HG03460 (cell line): ENCODE measurements around the gene OR51I2.
A peak's percentile ranks its signal among the peaks of the same experiment; 100 is the strongest.

Experiments used
- ATAC-seq: cut with Tn5 transposase; IDR thresholded peaks from one replicate; pipeline ENCODE4 v1.9.1; 2021; ENCODE audit not compliant: unreplicated experiment

OR51I2 gene

DNA sequence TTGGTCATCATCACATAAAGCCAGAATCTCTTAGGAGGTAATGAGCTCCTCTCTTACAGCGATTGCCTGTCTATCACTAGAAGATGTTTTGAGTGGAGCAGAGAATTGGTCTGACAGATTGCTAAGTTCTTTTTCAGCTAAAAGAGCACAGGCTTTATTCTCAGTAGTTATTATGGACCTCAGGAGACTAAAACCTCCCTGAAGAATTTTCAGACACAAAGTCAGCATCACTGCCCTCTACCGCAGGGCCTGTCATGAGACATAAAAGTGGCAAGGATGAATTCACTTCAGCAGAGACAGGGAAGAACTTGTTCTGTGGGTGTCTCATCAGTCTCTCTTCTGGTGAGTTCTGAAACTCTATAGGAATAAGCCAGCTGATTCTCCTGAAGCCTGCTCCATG is at the start of gene OR51I2:
TSS of gene OR51I2 (plus strand) at position 301 of the 400 bp plus-strand sequence. CDS start 4,166 bp downstream, outside the sequence.
- ATAC-seq, result no peak

GRCh38 chr11:5405173-5405572 is 44.0 kb upstream of the OR51I2 start:
- ATAC-seq, result no peak

DNA sequence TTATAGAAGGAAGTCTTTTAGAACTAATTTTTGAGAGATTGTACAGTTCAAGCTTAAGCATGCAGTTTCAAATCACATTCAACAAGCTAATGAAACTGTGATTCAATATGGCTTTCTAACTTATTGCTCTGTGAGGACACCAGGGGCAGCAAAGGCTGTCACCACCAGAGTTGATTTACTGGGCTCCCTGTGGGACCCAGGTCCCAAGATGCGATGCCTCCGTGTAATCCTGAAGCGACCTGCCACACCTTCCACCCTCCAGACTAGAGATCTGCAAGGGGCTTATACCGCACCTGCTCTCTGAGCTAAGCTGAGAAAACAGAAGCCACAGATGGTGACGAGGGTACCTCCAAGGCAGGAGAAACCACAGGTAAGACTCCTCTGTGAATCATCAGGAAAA is 28.1 kb upstream of the OR51I2 start:
- no peak for ATAC-seq

DNA sequence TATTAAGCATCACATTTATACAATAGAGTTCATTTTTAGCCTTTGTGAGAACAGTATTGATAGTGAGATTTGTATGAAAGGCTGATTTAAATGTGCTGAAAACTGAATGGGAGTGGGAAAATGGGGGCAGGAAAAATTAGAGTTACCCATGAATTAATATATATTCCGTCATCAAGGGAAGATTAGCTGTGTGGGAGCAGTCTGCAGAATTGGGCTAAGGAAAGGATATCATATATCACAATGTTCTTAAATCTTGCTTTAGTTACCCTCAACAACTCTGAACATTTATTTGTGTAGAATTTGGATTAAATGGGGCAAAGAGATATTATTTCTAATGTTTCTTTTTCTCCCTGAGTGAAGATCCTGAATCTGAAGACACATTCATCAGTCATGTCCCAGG is 27.3 kb upstream of the OR51I2 start, which contains the start of gene OR51Q1:
TSS of gene OR51Q1 (plus strand) at position 301 of the 400 bp plus-strand sequence. CDS start at position 391, 90 bp downstream.
- no peak for ATAC-seq

DNA sequence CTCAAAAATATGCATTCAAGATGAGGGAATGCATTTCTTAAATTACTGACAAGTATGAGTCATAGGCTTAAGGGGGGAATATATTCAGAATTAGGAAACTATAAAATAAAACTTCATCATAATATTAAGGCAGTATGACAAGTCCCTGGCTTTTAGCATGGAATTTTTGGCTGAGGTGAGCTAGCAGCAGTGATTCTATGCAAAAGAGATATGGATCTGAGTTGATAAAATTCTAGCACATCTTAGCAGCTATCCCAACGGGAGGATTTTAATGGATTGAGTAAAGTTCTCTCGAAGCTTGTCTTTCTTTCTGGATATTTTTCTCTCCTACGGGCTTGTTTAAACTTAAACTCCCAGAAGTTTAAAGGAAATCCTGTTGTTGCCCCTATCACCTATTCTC is 26.0 kb upstream of the OR51I2 start:
- ATAC-seq, result no peak

DNA sequence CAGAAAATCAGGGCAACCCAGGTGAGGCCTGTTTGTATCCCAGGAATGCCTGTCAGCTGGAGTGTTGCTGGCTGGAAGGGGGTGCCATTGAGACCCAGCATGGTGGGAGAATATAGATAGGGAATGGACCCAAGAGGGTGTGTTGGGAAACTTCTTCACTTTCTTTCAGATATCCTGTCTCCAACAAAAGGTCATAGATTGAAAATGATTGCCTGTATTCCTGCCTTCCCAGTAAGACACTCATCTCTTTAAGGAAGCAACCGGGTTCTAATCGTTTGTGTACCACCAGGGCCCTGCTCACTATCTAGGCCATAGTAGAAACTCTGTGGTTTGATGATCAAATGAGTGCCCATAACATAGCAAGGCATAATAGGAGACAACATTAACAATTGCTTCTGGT is 7.7 kb upstream of the OR51I2 start, which contains the start of gene OR51I1:
TSS of gene OR51I1 (minus strand) at position 101 of the 400 bp plus-strand sequence. CDS start at position 101, 0 bp downstream.
- ATAC-seq, result no peak

GRCh38 chr11:5443835-5444393 is 5.2 kb upstream of the OR51I2 start:
- ATAC-seq, result no peak

DNA sequence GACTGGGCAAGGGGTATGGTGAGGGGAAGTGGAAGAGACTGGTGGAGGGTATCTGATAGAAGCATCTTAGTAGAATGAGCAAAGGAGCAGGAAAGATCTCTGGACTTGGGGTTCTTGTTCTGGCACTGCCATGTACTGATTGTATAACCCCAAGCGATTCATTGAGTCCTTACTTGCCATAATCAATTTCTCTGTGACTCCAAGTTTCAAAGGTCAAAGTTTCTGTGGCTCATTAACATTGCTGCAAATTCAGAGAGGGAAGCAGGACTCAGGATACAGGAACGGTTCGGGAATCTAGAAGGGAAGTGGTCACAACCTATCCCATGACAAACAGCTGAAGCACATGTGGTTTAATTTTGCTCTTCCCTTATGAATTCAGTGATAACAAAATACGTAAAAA is 309 bp downstream of the OR51I2 start:
- no peak for ATAC-seq

- ATAC-seq, result no peak
Observed at GRCh38 chr11:5460983-5461621, 12.0 kb downstream of the OR51I2 start.

DNA sequence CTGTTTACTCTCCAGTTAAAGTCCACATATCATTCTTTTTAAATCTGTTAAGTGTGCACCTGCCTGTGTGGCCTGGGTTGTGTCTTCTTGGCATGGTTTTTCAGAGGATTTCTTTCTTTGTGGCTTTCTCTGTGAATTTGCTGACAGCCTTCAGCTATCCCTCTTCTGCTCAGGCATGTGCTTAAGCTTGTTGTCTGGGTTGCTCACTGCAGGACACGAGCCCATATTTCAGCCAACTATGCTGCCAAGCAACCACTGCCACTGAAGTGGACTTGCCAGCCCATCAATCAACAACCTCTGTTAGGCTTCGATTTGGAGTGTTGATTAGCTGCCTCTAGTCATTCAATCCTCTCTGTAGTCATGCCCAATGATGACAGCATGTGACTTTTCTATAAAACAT is 18.4 kb downstream of the OR51I2 start:
- no peak for ATAC-seq

- ATAC-seq, result no peak
Observed at GRCh38 chr11:5473921-5474320, 24.8 kb downstream of the OR51I2 start.

- peak; percentile 88 for ATAC-seq
Observed at GRCh38 chr11:5476186-5476819, 27.2 kb downstream of the OR51I2 start.

DNA sequence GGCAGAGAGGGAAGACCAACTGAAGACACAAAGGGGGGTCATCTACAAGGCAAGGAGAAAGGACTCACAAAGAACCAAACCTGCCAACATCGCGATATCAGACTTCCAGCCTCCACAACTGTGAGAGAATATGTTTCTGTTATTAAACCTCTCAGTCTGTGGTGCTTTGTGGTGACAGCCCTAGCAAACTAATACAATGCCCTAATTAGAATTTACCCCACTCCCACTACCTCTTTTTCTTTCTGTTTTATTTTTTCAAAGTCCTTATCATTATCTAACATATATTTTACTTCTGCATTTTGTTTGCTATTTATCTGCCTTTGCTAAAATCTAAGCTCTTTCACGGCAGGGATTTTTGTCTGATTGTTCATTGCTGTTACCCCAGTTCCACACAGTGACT is 36.9 kb downstream of the OR51I2 start:
- ATAC-seq, result no peak

- ATAC-seq, result no peak
Observed at GRCh38 chr11:5486421-5486820, 37.3 kb downstream of the OR51I2 start.

DNA sequence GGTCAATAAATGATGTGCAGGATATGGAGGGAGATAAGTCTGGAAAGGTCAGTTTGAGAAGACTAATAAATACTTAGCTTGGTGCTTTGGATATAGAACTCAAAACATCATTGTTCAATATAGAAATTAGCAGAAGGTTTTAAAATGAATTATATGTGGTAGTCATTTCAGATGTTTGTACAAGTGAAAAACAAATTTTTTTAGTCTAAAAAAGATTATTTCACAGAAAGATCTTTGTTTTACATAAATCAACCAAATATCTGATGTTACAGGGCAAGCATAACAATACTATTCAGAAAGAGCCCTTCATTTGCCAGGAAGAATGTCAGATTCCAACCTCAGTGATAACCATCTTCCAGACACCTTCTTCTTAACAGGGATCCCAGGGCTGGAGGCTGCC is 39.3 kb downstream of the OR51I2 start, which contains the start of gene OR52D1:
TSS of gene OR52D1 (plus strand) at position 301 of the 400 bp plus-strand sequence. CDS start at position 323, 22 bp downstream.
- no peak for ATAC-seq

DNA sequence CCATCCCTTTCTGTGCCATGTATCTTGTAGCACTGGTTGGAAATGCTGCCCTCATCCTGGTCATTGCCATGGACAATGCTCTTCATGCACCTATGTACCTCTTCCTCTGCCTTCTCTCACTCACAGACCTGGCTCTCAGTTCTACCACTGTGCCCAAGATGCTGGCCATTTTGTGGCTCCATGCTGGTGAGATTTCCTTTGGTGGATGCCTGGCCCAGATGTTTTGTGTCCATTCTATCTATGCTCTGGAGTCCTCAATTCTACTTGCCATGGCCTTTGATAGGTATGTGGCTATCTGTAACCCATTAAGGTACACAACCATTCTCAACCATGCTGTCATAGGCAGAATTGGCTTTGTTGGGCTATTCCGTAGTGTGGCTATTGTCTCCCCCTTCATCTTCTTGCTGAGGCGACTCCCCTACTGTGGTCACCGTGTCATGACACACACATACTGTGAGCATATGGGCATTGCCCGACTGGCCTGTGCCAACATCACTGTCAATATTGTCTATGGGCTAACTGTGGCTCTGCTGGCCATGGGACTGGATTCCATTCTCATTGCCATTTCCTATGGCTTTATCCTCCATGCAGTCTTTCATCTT is 39.8 kb downstream of the OR51I2 start:
- ATAC-seq, result no peak

DNA sequence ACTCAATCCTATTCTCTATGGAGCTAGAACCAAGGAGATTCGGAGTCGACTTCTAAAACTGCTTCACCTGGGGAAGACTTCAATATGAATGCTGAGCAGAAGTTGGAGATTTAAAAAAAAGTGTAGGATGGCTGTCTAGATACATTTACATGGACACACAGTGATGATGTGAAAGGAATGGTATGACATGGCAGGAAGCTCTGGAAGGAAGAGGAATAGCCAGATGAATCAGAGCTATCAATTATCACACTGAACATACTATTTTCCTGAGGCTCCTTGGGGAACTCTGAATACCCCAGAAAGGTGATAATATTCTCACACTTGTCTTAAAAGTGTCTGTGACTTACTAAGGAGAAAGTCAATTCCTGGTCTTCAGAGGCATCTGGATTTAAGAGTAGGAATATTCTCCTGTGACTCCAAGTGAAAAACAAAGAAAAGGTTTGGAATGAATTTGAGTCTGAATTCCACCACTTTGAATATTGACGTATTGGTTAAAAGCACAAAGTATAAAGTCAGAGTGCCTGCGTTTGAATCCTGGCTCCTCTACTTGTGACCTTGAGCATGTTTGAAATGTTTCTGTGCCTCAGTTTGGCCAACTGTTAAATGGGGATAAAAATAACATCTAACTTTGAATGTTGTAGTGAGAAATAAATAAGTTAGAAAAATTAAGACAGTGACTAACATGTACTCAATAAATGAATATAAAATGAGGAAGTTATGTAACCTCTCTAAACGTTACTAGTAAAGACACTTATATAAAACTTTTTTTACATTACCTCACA is 40.6 kb downstream of the OR51I2 start:
- no peak for ATAC-seq

DNA sequence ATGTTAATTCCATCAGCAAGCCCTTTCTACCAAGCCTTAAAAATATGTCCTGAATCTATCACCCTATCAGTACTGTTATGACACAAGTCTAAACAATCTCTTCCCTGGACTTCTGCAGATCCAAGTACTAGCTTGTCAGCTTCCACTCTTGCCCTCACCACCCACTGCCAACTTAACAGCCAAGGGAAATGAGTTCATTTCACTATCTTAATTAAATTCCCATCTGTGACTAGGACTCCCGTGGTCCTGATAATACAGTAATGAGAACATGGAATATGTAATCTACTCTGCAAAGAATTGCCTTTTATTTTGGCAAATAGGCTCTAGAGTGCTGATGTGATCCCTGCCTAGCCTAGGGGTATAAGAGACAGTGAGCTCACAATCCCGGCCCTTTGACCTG is 50.5 kb downstream of the OR51I2 start:
- ATAC-seq, result no peak

GRCh38 chr11:5500393-5500801 is 51.3 kb downstream of the OR51I2 start:
- no peak for ATAC-seq

DNA sequence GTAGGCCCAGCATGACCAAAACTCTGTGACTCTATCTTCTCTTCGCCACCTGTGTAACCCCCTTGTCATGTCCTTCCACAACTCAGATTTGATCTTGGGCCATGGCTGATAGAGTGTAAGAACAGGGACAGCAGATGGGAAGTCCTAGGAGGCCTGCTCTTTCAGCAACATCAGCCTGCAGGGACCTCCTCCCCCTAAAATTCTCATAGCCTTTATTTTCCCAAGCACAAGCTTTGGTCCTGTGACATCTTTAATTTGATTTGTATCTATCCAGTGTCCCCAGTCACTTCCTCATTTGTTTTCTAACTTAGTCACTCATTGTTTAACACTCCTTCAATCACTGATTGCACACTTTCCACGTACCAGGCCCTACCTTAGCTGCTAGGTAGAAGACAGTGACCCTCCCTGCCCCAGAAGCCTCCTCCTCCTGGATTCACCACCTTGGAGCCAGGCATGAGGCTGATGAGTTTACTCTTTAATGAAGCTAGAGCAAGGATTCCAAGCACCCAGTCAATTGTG is 55.3 kb downstream of the OR51I2 start:
- no peak for ATAC-seq
